ENCODE results near the gene PLEKHA5.
"Not testable (repeated sequence)": the region's sequence is repeated elsewhere in the genome, so short reads cannot be mapped to it uniquely, and the experiment has no call there.

The PLEKHA5 gene

DNA sequence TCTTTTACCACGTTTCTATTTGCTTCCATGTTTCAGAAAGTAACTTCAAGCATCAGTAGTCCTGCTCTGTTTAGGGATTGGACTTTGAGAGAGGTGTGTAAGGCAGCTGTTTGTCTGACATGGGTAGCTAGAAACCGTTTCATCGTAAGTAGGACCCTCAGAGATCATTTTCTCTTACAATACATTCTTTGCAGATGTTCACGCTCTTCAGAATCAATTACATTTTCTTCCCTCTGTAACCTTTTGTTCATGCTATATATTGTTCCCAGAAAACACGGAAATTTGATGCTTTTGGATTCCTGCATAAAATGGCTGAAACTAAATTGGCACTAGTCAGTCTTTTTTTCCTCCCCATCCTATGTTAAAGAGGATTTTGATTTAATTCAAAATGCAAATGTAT lies 247.2 kb downstream of the PLEKHA5 start:
- TF ChIP-seq, protein P1, sequence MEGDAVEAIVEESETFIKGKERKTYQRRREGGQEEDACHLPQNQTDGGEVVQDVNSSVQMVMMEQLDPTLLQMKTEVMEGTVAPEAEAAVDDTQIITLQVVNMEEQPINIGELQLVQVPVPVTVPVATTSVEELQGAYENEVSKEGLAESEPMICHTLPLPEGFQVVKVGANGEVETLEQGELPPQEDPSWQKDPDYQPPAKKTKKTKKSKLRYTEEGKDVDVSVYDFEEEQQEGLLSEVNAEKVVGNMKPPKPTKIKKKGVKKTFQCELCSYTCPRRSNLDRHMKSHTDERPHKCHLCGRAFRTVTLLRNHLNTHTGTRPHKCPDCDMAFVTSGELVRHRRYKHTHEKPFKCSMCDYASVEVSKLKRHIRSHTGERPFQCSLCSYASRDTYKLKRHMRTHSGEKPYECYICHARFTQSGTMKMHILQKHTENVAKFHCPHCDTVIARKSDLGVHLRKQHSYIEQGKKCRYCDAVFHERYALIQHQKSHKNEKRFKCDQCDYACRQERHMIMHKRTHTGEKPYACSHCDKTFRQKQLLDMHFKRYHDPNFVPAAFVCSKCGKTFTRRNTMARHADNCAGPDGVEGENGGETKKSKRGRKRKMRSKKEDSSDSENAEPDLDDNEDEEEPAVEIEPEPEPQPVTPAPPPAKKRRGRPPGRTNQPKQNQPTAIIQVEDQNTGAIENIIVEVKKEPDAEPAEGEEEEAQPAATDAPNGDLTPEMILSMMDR (conservative IDR thresholded peaks at IDR 0.05; ENCODE audit: low read depth), result no peak
- no peak overlapping the region for H3K27ac ChIP-seq
- CTCF ChIA-PET, result no interaction called here
- no peak for DNase-seq (ENCODE audit: low spot score)
- POLR2A ChIA-PET (ENCODE audit: low non-redundant PET), result no interaction called here

DNA sequence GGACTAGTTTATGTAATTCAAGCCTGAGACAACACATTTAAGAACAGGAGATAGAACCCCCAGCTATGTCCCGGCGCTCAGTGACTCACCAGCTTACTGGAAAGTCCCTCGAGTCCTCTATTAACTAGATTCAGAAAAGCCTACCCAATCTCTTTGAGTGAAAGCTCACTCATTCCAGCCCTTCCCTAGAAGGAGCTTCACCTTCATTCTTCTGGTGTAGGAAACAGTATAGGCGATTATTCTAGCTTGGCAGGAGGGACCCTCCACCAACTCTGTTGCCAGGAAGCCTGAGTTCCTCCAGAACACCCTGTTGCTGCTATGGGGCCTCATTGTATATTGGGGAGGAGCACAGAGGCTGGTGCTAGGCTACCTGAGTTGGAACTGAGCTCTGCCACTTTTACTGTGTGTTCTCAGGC lies 252.6 kb downstream of the PLEKHA5 start:
- no peak overlapping the region for H3K27ac ChIP-seq
- TF ChIP-seq, protein P1 (conservative IDR thresholded peaks at IDR 0.05; ENCODE audit: low read depth), result no peak
- DNase-seq (ENCODE audit: low spot score), result peak; percentile 53
- CTCF ChIA-PET, result no interaction called here
- POLR2A ChIA-PET (ENCODE audit: low non-redundant PET), result no interaction called here

DNA sequence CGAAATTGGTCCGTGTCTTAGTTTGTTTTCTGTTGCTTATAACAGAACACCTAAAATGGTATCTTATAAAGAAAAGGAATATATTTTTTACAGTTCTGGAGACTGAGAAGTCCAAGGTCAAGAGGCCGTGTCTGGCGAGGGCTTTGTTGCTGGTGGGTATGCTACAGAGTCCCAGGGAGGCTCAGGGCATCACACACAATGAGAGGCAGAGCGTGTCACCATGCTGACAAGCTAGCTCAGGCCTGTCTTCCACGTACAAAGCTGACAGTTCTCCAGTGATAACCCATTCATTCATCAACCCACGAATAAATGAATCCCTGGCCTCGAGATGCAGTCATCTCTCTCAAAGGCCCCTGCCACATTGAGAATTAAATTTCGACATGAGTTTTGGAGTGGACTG lies 253.0 kb downstream of the PLEKHA5 start:
- ChIA-PET CTCF (no interaction called here), POLR2A (ENCODE audit: low non-redundant PET) (no interaction called here)
- no peak for DNase-seq (ENCODE audit: low spot score)
- TF ChIP-seq, protein P1 (conservative IDR thresholded peaks at IDR 0.05; ENCODE audit: low read depth), result no peak
- H3K27ac ChIP-seq, result no peak overlapping the region

DNA sequence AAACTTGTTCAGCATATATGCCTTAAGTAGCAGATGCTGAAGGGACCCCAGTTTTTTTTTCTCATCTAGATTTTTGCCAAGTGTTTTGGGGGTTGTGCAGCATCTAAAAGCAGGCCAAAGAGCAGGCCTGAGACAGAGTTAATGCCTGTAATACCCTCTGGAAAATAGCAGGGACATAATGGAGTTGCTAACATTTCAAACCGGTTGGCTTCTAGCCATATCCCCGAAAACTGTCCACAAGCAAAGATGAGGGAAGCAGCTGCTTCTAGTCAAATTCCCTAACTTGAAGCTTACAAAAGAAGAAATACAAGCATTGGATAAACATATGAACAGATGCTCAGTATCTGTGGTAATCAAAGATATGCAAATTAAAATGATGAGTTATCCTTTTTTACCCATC lies 257.6 kb downstream of the PLEKHA5 start:
- ChIA-PET POLR2A (ENCODE audit: low non-redundant PET) (no interaction called here), CTCF (no interaction called here)
- TF ChIP-seq, protein P1 (conservative IDR thresholded peaks at IDR 0.05; ENCODE audit: low read depth), result no peak
- no peak overlapping the region for H3K27ac ChIP-seq
- no peak for DNase-seq (ENCODE audit: low spot score)

DNA sequence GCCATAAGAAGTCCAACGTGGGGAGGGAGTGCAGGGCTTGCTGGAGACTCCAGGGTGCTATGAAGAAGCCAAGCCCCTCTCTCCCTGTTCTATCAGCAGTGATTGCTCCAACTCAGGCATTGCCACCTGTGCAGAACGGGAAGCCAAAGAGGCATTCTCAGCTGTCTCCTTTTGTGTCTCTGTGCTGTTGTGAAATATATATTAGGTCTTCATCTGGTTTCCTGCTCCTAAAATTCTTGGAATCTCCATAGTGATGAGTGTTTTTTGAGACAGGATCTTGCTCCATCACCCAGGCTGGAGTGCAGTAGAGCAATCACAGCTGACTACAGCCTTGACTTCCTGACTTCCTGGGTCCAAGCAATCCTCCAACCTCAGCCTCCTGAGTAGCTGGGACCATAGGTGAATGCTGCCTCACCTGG lies 258.6 kb downstream of the PLEKHA5 start:
- TF ChIP-seq, protein P1 (conservative IDR thresholded peaks at IDR 0.05; ENCODE audit: low read depth), result no peak
- no peak overlapping the region for H3K27ac ChIP-seq
- DNase-seq (ENCODE audit: low spot score), result no peak
- POLR2A ChIA-PET (ENCODE audit: low non-redundant PET), result no interaction called here
- CTCF ChIA-PET, result interaction anchor here (0.7 kb wide), 1 partner anchor 99 kb away, joined by 3 read pairs; no protein-coding TSS in a partner anchor

DNA sequence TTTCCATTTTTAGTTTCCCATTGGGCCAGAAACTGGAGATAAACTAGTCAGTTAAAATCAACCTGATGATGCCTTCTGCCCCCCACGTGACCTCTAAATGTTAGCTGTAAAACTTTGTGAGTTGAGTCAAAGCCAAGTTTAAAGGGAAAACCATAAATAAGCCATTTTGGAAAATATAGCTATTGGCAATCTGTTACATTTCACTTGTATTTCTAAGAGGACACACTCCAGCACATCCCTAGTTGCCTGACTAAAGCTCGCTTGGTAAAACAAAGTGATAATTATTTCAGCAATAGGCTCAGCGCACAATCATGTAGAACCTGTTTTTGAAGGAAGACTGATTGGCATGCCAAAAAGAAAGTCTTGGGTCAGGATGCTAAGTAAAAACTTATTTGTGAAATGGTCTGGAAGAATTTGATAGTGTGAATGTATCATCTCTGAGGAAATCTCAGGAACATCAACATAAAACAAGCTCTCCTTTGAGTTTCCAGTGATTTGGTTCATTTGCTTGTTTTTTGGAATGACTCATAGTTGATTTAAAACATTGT lies 260.6 kb downstream of the PLEKHA5 start:
- POLR2A ChIA-PET (ENCODE audit: low non-redundant PET), result no interaction called here
- CTCF ChIA-PET, result interaction anchor here (0.6 kb wide), 1 partner anchor 17 kb away, joined by 6 read pairs; no protein-coding TSS in a partner anchor
- no peak for DNase-seq (ENCODE audit: low spot score)
- no peak overlapping the region for H3K27ac ChIP-seq
- TF ChIP-seq, protein P1 (conservative IDR thresholded peaks at IDR 0.05; ENCODE audit: low read depth), result no peak

DNA sequence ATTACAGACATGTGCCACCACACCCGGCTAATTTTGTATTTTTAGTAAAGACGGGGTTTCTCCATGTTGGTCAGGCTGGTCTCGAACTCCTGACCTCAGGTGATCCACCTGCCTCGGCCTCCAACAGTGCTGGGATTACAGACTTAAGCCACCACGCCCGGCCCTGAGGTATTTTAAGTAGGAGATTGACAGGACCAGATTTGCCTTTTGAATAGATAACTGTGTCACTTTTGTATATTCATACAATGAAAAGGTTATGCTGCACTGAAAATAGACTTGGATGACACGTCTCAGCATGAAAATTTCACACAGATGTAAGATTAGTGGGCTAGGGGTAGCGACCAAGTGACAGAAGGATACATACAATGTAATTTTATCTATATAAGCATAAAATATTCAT lies 263.1 kb downstream of the PLEKHA5 start:
- CTCF ChIA-PET, result interaction anchor here (0.6 kb wide), 2 partner anchors 156 to 677 kb away, joined by 3 read pairs; no protein-coding TSS in a partner anchor
- H3K27ac ChIP-seq; POLR2A ChIA-PET (ENCODE audit: low non-redundant PET); DNase-seq (ENCODE audit: low spot score): not testable (repeated sequence)

Data from RWPE1 (cell line).